Keratinocyte (primary cell): ENCODE measurements around the gene MOB3B. TPM values are rescaled to one million over a fixed set of nuclear protein-coding genes. Genes with fewer than 3 reads are reported as not detected.

Source experiments
- DNase-seq: peaks from one replicate; pipeline ENCODE4 v3.0.0-alpha.2; 2011; ENCODE audit warnings: low read depth, missing footprints, low spot score
- FAIRE-seq: peaks from 2 replicates; lab custom pipeline; 2011; peaks lifted over from hg19 to GRCh38; lab: Jason Lieb, UNC
- H2AFZ ChIP-seq: 2 replicates; pipeline ENCODE4 v1.6.0; 2012; ENCODE audit warnings: low read length, control low read depth, inconsistent platforms; ENCODE audit not compliant: control insufficient read depth
- H3K27ac ChIP-seq: 2 replicates; pipeline ENCODE4 v1.5.1; 2011; ENCODE audit warnings: low read length; ENCODE audit not compliant: control insufficient read depth, insufficient read depth
- H3K27me3 ChIP-seq: 3 replicates; pipeline ENCODE4 v1.6.0; 2011; ENCODE audit warnings: low read length; ENCODE audit not compliant: control insufficient read depth, insufficient read depth; ENCODE audit errors: extremely low read depth
- H3K36me3 ChIP-seq, 2 experiments: 2 replicates in 1 of 2; 3 replicates in 1 of 2; pipeline ENCODE4 v1.5.1; 2011; ENCODE audit warnings: low read length in 2 of 2, mild to moderate bottlenecking in 1 of 2; ENCODE audit not compliant: control insufficient read depth in 2 of 2, insufficient read depth in 2 of 2; ENCODE audit errors: extremely low read depth in 1 of 2
- H3K4me1 ChIP-seq: 3 replicates; pipeline ENCODE4 v1.5.1; 2011; ENCODE audit warnings: low read length; ENCODE audit not compliant: control insufficient read depth, insufficient read depth; ENCODE audit errors: extremely low read depth
- H3K4me2 ChIP-seq: 3 replicates; pipeline ENCODE4 v1.6.0; 2011; ENCODE audit warnings: low read depth, low read length; ENCODE audit not compliant: control insufficient read depth, insufficient read depth; ENCODE audit errors: extremely low read depth
- H3K4me3 ChIP-seq, 3 experiments: fragments of 200-600 bp in 1 of 3; sonication (generic) in 1 of 3; 2 replicates in 2 of 3; 3 replicates in 1 of 3; pipeline ENCODE4 v1.5.1; 2011 to 2016; ENCODE audit warnings: low read length in 3 of 3, mild to moderate bottlenecking in 3 of 3, control low read depth in 2 of 3, inconsistent platforms in 1 of 3, low read depth in 1 of 3, mixed read lengths in 1 of 3, mixed run types in 1 of 3, moderate library complexity in 1 of 3; ENCODE audit not compliant: control insufficient read depth in 2 of 3, insufficient read depth in 2 of 3; ENCODE audit errors: extremely low read depth in 1 of 3
- H3K79me2 ChIP-seq: 2 replicates; pipeline ENCODE4 v1.6.0; 2012; ENCODE audit warnings: low read length; ENCODE audit not compliant: control insufficient read depth, insufficient read depth
- H3K9ac ChIP-seq: 3 replicates; pipeline ENCODE4 v1.6.0; 2011; ENCODE audit warnings: low read length; ENCODE audit not compliant: control insufficient read depth, insufficient read depth; ENCODE audit errors: extremely low read depth
- H3K9me1 ChIP-seq: 3 replicates; pipeline ENCODE4 v1.6.0; 2011; ENCODE audit warnings: low read length; ENCODE audit not compliant: control insufficient read depth, insufficient read depth; ENCODE audit errors: extremely low read depth
- H3K9me3 ChIP-seq: 2 replicates; pipeline ENCODE4 v1.5.1; 2012; ENCODE audit warnings: low read depth, low read length; ENCODE audit not compliant: control insufficient read depth
- H4K20me1 ChIP-seq: 3 replicates; pipeline ENCODE4 v1.6.0; 2011; ENCODE audit warnings: low read length; ENCODE audit not compliant: control insufficient read depth, insufficient read depth; ENCODE audit errors: extremely low read depth
- CTCF ChIP-seq, 3 experiments: IDR thresholded peaks in 1 of 3; conservative IDR thresholded peaks in 1 of 3; optimal IDR thresholded peaks in 1 of 3; 2 replicates in 2 of 3; 3 replicates in 1 of 3; pipeline versions ENCODE3 to v1.5.1; 2011; ENCODE audit warnings: low read length in 3 of 3, mild to moderate bottlenecking in 3 of 3, moderate library complexity in 2 of 3, control low read depth in 1 of 3, inconsistent platforms in 1 of 3; ENCODE audit not compliant: insufficient read depth in 2 of 3; ENCODE audit errors: extremely low read depth in 1 of 3
- EZH2 ChIP-seq: IDR thresholded peaks from one replicate; pipeline ENCODE4 v1.6.1; 2012; ENCODE audit warnings: inconsistent platforms, mild to moderate bottlenecking, low read length, moderate library complexity
- dilution Hi-C: fragments of 300-500 bp; cut with MboI; formaldehyde crosslinking; loops from one replicate; pipeline ENCODE4 v1.7.0; 2020; ENCODE audit warnings: low sequenced_read_pairs; ENCODE audit not compliant: extremely low pct_ligation_motif_present
- polyA plus RNA-seq, 5 experiments: library from polyadenylated mRNA; depleted of rRNA in 3 of 5; stranded (reverse) in 3 of 5; stranded (forward) in 1 of 5; unstranded in 1 of 5; fragments of >200 nt; gene quantifications; 1 replicate in 1 of 5; 2 replicates in 3 of 5; 3 replicates in 1 of 5; pipeline versions ENCODE4 v1.2.1 to v1.2.3, GENCODE V29; 2011 to 2012; ENCODE audit warnings: missing spikeins in 2 of 5, low read depth in 1 of 5, low replicate concordance in 1 of 5

The MOB3B gene
- polyA plus RNA-seq, 1 donor (not counting 4 experiments of a cell fraction or from before 2014, with no cell fraction given): 35.3 TPM

- TF ChIP-seq EZH2 (no peak), CTCF (optimal IDR thresholded peaks at IDR 0.05 in 1 of 3, IDR thresholded peaks at IDR 0.05 in 1 of 3, conservative IDR thresholded peaks at IDR 0.05 in 1 of 3; ENCODE audit: extremely low read depth in 1 of 3, insufficient read depth in 2 of 3, low read length in 3 of 3) (no peak)
- H3K9ac ChIP-seq: no peak overlapping the region
- H3K79me2 ChIP-seq: peaks cover 42% of the 10 kb centered on the region
- no peak overlapping the region for H2AFZ ChIP-seq
- no peak overlapping the region for H3K4me2 ChIP-seq
- H3K27me3 ChIP-seq: no peaks in the 10 kb centered on the region
- no peak overlapping the region for H3K4me3 ChIP-seq
- no peaks in the 10 kb centered on the region for H3K9me3 ChIP-seq
- H4K20me1 ChIP-seq: no peaks in the 10 kb centered on the region
- H3K27ac ChIP-seq: no peak overlapping the region
- DNase-seq (no peak), FAIRE-seq (no peak)
- H3K9me1 ChIP-seq: peaks cover 2% of the 10 kb centered on the region
- peaks cover 34% of the 10 kb centered on the region for H3K4me1 ChIP-seq
- H3K36me3 ChIP-seq: peaks cover 0 to 18% of the 10 kb centered on the region in 2 experiments
- dilution Hi-C loops: no loop called here
Observed at GRCh38 chr9:27470291-27470856, 59.2 kb downstream of the MOB3B start.

GRCh38 chr9:27469550-27469949, 60.1 kb downstream of the MOB3B start:
- Histone ChIP-seq H3K36me3 (peaks cover 0 to 18% of the 10 kb centered on the region in 2 experiments), H2AFZ (no peak overlapping the region), H3K4me3 (no peak overlapping the region), H4K20me1 (no peaks in the 10 kb centered on the region), H3K9ac (no peak overlapping the region), H3K27ac (no peak overlapping the region), H3K4me2 (no peak overlapping the region), H3K79me2 (peaks cover 39% of the 10 kb centered on the region), H3K9me1 (peaks cover 2% of the 10 kb centered on the region), H3K27me3 (no peaks in the 10 kb centered on the region), H3K4me1 (peaks cover 34% of the 10 kb centered on the region), H3K9me3 (no peaks in the 10 kb centered on the region)
- TF ChIP-seq CTCF (optimal IDR thresholded peaks at IDR 0.05 in 1 of 3, IDR thresholded peaks at IDR 0.05 in 1 of 3, conservative IDR thresholded peaks at IDR 0.05 in 1 of 3; ENCODE audit: extremely low read depth in 1 of 3, insufficient read depth in 2 of 3, low read length in 3 of 3) (no peak), EZH2 (no peak)
- FAIRE-seq (no peak), DNase-seq (no peak)
- dilution Hi-C loops: no loop called here
